Activated CD4-positive, alpha-beta T cell treated with anti-CD3 and anti-CD28 coated beads, Interleukin-2, amount 50 U/mL, for 16 hours (primary cell): ENCODE results near the gene RRP7A.
"Not testable (repeated sequence)": the region's sequence is repeated elsewhere in the genome, so short reads cannot be mapped to it uniquely, and the experiment has no call there.

ENCODE experiments used
- DNase-seq: peaks from one replicate; pipeline ENCODE4 v3.0.0-alpha.2; 2020

The RRP7A gene

DNA sequence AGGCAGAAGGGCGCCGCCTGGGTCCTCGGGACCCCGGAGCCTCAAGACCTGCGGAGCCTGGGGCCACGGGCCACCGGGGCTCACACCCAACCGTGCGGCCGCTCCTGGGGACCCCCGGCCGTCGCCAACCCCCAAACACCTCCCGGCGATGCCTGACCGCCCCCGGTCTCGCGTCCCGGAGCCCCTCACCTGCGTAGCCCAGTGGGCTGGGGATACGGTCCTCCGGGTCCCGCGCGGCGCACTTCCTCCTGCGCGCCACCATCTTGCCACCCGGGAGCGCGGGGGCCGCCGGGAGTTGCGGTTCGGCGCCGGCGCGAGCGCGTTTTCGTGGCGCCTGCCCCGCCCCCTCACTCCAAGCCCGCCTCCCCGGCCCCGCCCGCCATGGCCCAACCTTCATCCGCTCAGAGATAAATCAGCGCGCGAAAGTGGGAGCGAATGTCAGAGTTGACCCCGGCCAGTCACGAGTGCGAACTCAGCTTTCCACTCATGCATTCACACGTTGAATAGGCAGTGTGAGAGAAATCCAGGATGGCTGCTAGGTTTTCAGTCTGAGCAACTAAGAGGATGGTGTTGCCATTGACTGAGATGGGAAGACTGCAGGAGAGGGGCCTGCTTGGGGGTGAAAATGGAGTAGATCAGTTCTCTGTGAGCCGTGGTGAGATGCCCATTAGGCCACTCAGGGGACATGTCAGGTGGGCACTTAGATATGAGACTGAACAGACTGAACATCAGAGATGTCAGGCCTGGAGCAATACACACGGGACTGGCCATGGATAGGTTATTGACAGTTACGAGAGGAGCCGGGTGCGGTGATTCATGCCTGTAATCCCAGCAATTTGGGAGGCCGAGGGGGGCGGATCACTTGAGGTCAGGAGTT, at the start of gene RRP7A:
Gene RRP7A (minus strand): TSS at position 272 of the 877 bp plus-strand sequence. CDS start 10 bp downstream, at position 262.
- DNase-seq = peak; percentile 84

DNA sequence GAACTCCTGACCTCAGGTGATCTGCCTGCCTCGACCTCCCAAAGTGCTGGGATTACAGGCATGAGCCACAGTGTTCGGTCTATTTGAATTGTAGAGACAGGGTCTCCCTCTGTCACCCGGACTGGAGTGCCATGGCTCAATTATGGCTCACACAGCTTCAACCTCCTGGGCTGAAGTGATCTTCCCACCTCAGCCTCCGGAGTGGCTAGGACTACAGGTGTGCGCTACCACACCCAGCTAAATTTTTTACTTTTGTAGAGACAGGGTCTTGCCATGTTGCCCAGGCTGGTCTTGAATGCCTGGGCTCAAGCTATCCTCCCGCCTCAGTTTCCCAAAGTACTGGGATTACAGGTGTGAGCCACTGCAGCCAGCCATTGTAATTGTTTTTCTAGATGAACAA, 48.4 kb upstream of the RRP7A start:
- not testable (repeated sequence) for DNase-seq

GRCh38 chr22:42565956-42566355, 46.4 kb upstream of the RRP7A start:
- no peak for DNase-seq

- no peak for DNase-seq
Measured at GRCh38 chr22:42564699-42565098, 45.1 kb upstream of the RRP7A start.

DNA sequence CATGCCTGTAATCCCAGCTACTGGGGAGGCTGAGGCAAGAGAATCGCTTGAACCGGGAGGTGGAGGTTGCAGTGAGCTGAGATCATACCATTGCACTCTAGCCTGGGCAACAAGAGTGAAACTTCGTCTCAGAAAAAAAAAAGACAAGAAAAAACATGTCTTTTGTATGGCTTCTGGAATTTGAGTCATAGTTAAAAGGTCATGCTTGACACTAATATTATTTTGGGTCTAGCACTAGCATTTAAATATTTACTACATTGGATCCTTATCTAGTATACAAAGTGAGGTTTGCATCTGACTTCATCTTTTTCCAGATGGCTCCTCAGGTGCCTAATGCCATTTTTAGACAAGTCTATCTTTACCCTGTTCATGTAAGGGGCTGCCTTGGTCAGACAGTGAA, 44.3 kb upstream of the RRP7A start:
- not testable (repeated sequence) for DNase-seq

DNA sequence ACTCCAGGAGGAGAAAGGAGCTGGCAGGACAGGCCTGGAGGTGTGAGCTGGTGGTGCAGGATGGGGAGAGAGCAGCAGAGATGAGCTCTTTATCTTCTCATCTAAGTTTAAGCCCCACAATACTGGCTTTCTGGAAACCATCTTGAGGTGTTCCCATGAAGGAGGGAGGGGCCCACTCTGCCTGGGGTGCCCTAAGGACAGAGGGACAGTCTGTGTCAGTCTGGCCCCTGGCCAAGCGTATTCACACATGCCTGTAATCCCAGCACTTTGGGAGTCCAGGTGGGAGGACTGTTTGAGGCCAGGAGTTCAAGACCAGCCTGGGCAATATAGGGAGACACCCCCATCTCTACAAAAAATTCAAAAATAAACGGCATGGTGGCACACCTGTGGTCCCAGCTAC, 43.1 kb upstream of the RRP7A start:
- DNase-seq = no peak

DNA sequence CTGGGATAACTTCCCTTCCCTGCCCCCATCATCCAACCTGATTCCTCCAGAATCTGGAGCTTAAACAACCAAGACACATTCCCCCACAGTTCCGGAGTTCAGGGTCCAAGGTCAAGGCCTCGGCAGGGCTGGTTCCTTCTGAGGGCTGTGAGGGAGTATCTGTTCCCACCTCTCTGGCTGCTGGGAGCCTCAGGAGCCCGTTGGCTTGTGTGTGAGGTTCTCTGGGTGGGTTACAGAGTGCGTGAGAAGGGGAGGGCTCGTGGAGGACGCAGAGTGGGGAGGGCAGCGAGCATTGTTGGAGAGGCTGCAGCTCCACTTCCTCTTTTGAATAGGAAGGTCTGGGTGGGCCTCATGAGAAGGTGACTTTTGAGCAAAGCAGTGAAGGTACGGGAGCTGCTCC, 42.7 kb upstream of the RRP7A start:
- DNase-seq = no peak

DNA sequence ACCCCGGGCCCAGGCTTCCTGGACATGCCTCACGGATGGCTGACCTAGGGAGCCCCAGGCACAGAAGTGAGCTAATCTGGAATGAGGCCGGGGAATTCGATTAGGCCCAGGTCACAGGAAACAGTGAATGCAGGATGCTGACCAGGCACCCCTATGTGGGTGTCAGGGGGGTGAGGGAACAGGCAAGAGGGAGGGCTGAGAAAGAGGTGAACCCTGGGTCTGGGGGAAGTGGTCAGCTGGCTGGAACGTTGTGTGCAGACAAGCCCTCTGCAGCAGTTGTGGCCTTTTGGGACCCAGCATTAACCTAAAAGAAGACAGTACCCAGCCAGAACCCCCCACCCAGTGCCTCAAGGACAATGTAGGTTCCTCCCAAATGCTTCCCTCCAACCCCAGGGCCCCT, 42.3 kb upstream of the RRP7A start:
- DNase-seq = no peak

DNA sequence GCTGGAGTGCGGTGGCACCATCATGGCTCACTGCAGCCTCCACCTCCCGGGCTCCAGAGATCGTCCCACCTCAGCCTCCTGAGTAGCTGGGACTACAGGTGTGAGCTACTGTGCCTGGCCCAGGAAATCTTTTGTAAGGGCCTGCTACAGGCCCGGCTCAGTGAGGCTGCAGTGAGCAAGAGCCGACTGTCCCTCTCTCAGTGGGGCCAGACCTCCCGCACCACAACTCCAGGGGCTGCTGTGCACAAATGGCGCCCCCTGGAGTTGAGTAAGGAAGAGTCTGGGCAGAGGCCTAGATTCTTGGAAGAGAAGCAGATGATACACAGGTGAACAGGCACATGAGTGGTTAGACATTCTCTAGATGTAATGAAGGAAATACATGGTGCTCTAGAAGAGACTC, 41.2 kb upstream of the RRP7A start:
- DNase-seq = no peak

DNA sequence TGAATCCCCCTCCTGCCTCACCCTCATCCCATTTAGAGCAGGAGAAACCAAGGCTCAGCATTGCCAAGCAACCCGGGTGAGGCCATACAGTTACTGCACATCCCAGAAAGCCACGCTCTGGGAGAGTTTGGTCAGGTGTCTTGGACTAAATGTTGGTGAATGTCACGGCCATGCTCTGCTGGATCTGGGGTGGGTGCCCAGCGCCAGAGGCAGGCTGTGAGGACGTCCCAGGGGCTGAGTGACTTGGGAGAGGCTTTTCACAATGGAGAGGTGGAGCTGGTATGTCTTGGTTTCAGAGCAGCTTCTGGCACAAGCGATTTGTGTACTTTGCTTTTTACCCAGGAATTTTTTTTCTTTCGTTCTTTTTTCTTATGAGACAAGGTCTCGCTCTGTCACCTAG, 40.8 kb upstream of the RRP7A start:
- DNase-seq = no peak

- peak; percentile 75 for DNase-seq
Measured at GRCh38 chr22:42553475-42554361, 34.1 kb upstream of the RRP7A start, which contains the start of gene SERHL2. Gene SERHL2, plus strand, starts transcription at chr22:42553956. Its CDS starts 65 bp downstream, at chr22:42554021.

DNA sequence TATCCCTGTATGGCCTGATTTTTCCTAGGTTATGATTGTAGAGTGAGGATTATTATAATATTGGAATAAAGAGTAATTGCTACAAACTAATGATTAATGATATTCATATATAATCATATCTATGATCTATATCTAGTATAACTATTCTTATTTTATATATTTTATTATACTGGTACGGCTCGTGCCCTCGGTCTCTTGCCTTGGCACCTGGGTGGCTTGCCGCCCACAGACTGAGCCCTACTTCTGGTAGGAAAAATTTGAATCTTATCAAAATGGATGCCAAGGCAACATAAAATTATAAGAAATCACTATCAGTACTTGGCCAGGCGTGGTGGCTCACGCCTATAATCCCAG, 32.7 kb upstream of the RRP7A start:
- not testable (repeated sequence) for DNase-seq

GRCh38 chr22:42549331-42550060, 29.9 kb upstream of the RRP7A start:
- no peak for DNase-seq

- DNase-seq = no peak
Measured at GRCh38 chr22:42548597-42549330, 29.2 kb upstream of the RRP7A start.

DNA sequence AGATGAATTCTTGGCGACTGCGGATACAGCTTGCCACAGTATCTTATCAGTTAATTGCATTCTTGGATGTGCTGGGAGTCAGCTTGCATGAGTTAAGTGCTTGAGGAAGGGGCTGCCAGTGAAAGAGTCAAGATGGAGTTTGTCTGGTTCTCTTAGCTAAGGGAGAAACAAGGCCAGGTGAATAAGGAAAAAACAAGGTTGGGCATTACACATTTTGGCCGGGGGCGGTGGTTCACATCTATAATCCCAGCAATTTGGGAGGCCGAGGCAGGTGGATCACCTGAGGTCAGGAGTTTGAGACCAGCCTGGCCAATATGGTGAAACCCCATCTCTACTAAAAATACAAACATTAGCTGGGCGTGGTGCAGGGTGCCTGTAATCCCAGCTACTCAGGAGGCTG, 28.5 kb upstream of the RRP7A start:
- DNase-seq = not testable (repeated sequence)

DNA sequence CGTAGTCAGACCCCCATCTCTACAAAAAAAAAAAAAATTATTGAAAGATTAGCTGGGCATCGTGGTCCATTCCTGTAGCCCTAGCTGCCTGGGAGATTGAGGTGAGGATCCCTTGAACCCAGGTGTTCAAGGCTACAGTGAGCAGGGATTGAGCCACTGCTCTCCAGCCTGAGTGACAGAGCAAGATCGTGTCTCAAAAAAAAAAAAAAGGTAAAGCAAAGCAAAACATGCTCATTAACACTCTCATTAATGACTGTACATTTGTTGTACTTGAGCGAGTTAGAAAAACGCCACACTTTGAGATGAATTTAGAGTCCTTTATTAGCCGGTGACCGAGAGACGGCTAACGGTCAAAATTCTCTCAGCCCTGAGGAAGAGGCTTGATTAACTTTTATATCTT, 28.0 kb upstream of the RRP7A start:
- DNase-seq = no peak

DNA sequence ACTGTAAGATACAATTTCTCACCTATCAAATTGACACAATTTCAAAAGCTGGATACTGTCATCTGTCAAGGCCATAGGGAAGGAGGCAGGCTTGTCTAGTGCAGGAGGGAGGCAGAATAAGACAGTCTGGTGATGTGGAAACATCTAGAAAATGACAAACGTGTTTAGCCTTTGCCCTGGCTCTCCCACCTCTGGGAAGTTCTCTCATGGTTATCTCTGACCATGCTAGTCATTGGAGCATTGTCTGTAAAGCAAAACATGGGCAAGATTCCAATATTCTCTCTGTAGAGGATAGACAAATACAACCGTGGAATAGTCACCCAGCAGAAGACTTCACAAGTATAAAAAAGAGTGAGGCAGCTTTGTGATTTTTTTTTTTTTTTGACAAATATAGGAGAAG, 25.1 kb upstream of the RRP7A start:
- no peak for DNase-seq

GRCh38 chr22:42539236-42539771, 19.7 kb upstream of the RRP7A start:
- DNase-seq = not testable (repeated sequence)

GRCh38 chr22:42537199-42537831, 17.7 kb upstream of the RRP7A start:
- not testable (repeated sequence) for DNase-seq

DNA sequence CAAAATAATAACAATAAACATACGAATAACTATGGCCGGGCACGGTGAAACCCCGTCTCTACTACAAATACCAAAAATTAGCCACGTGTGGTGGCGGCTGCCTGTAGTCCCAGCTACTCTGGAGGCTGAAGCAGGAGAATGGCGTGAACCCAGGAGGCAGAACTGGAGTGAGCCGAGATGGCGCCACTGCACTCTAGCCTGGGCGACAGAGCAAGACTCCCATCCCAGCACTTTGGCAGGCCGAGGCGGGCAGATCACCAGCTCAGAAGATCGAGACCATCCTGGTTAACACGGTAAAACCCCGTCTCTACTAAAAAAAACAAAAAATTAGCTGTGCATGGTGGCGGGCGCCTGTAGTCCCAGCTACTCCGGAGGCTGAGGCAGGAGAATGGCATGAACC, 17.0 kb upstream of the RRP7A start:
- DNase-seq = not testable (repeated sequence)

GRCh38 chr22:42536166-42536565, 16.6 kb upstream of the RRP7A start:
- no peak for DNase-seq
